Measurements from ENCODE around the gene SPSB4. TPM values are rescaled to one million over a fixed set of nuclear protein-coding genes. Genes with fewer than 3 reads are reported as not detected.

The SPSB4 gene
- total and polyA plus RNA-seq, 2 donors (not counting 1 experiment from before 2014, with no cell fraction given), result not detected

DNA sequence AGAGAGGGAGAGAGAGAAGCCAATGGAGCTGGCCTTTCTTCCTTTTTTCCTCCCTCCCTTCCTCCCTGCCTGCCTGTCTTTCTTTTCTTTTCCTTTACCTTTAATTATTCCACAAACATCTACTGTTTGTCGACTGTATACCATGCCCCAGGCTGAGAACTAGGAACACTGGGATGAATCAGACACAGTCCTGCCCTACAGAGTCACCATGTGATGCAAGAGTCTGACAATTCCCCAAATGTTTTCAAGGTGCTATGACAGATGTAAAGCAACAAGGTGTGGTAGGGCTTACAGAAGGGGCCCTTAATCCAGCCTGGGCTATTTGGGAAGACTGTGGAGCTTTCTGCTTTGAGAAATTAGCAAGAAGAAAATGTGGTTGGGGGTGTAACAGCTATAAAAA, 4.0 kb upstream of the SPSB4 start:
- H2AFZ ChIP-seq (ENCODE audit: low read length), result no peak overlapping the region

DNA sequence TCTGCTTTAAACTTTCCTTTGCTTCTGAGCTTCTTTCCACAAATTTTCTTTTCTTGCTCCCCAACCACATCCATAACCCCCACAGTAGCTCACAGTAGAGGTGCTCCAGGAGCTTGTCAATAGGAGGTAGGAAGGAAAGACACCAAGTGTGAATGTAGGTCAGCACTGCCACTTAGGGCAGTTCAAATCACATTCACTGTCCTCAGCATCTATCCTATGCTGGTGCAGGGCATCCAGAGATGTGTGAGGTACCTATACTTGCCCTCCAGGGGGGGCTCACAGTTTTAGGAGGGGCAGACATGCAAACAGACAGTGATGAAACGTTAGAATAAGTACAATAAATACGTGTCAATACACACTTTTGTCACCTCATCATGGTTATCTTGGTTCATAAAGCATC, 1.5 kb upstream of the SPSB4 start:
- H3K9ac ChIP-seq (ENCODE audit: insufficient read depth, low read length), result no peak overlapping the region
- H4K20me1 ChIP-seq (ENCODE audit: control insufficient read depth, extremely low read depth, insufficient read depth, low read length), result no peaks in the 10 kb centered on the region
- no peaks in the 10 kb centered on the region for H3K79me2 ChIP-seq (ENCODE audit: control insufficient read depth, insufficient read depth, low read length)
- H3K27me3 ChIP-seq (ENCODE audit: control insufficient read depth, insufficient read depth, low read length), result peaks cover 13% of the 10 kb centered on the region
- no peaks in the 10 kb centered on the region for H3K9me3 ChIP-seq (ENCODE audit: control insufficient read depth, insufficient read depth, low read depth, low read length)
- H3K4me3 ChIP-seq (replicated peaks in 1 of 4; ENCODE audit: control extremely low read depth in 1 of 4, insufficient read depth in 1 of 4, low read depth in 3 of 4, low read length in 4 of 4), result no peak overlapping the region
- H3K27ac ChIP-seq (ENCODE audit: insufficient read depth, low read length), result no peak overlapping the region
- H3K4me1 ChIP-seq (ENCODE audit: control insufficient read depth, extremely low read depth, insufficient read depth, low read length), result no peaks in the 10 kb centered on the region
- no peak overlapping the region for H2AFZ ChIP-seq (ENCODE audit: low read length)
- H3K4me2 ChIP-seq (ENCODE audit: extremely low read depth, insufficient read depth, low read length), result no peak overlapping the region
- H3K36me3 ChIP-seq (ENCODE audit: control insufficient read depth, insufficient read depth, low read length), result no peaks in the 10 kb centered on the region
- TF ChIP-seq, protein P1, sequence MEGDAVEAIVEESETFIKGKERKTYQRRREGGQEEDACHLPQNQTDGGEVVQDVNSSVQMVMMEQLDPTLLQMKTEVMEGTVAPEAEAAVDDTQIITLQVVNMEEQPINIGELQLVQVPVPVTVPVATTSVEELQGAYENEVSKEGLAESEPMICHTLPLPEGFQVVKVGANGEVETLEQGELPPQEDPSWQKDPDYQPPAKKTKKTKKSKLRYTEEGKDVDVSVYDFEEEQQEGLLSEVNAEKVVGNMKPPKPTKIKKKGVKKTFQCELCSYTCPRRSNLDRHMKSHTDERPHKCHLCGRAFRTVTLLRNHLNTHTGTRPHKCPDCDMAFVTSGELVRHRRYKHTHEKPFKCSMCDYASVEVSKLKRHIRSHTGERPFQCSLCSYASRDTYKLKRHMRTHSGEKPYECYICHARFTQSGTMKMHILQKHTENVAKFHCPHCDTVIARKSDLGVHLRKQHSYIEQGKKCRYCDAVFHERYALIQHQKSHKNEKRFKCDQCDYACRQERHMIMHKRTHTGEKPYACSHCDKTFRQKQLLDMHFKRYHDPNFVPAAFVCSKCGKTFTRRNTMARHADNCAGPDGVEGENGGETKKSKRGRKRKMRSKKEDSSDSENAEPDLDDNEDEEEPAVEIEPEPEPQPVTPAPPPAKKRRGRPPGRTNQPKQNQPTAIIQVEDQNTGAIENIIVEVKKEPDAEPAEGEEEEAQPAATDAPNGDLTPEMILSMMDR (conservative IDR thresholded peaks at IDR 0.05 in 1 of 2, IDR thresholded peaks at IDR 0.05 in 1 of 2; ENCODE audit: low read depth in 1 of 2, low read length in 2 of 2), result peak in 1 of 2 donors; percentile 18
- peak; percentile 6 for TF ChIP-seq EZH2 (IDR thresholded peaks at IDR 0.05; ENCODE audit: low read length, missing control alignments)
- DNase-seq (ENCODE audit: low read depth in 2 of 2), result peak in 1 of 2 donors; percentile 4

More for the DNA sequence above, 4.0 kb upstream of the SPSB4 start:
- no peaks in the 10 kb centered on the region for H3K4me1 ChIP-seq (ENCODE audit: control insufficient read depth, extremely low read depth, insufficient read depth, low read length)
- H3K36me3 ChIP-seq (ENCODE audit: control insufficient read depth, insufficient read depth, low read length), result no peaks in the 10 kb centered on the region
- DNase-seq (ENCODE audit: low read depth in 2 of 2), result no peak
- TF ChIP-seq EZH2 (IDR thresholded peaks at IDR 0.05; ENCODE audit: low read length, missing control alignments), result no peak
- TF ChIP-seq, protein P1 (conservative IDR thresholded peaks at IDR 0.05 in 1 of 2, IDR thresholded peaks at IDR 0.05 in 1 of 2; ENCODE audit: low read depth in 1 of 2, low read length in 2 of 2), result no peak
- no peak overlapping the region for H3K9ac ChIP-seq (ENCODE audit: insufficient read depth, low read length)
- H3K4me3 ChIP-seq (replicated peaks in 1 of 4; ENCODE audit: control extremely low read depth in 1 of 4, insufficient read depth in 1 of 4, low read depth in 3 of 4, low read length in 4 of 4), result no peak overlapping the region
- H4K20me1 ChIP-seq (ENCODE audit: control insufficient read depth, extremely low read depth, insufficient read depth, low read length), result no peaks in the 10 kb centered on the region
- H3K27me3 ChIP-seq (ENCODE audit: control insufficient read depth, insufficient read depth, low read length), result peaks cover 7% of the 10 kb centered on the region
- H3K79me2 ChIP-seq (ENCODE audit: control insufficient read depth, insufficient read depth, low read length), result no peaks in the 10 kb centered on the region
- H3K9me3 ChIP-seq (ENCODE audit: control insufficient read depth, insufficient read depth, low read depth, low read length), result no peaks in the 10 kb centered on the region
- no peak overlapping the region for H3K27ac ChIP-seq (ENCODE audit: insufficient read depth, low read length)
- no peak overlapping the region for H3K4me2 ChIP-seq (ENCODE audit: extremely low read depth, insufficient read depth, low read length)

DNA sequence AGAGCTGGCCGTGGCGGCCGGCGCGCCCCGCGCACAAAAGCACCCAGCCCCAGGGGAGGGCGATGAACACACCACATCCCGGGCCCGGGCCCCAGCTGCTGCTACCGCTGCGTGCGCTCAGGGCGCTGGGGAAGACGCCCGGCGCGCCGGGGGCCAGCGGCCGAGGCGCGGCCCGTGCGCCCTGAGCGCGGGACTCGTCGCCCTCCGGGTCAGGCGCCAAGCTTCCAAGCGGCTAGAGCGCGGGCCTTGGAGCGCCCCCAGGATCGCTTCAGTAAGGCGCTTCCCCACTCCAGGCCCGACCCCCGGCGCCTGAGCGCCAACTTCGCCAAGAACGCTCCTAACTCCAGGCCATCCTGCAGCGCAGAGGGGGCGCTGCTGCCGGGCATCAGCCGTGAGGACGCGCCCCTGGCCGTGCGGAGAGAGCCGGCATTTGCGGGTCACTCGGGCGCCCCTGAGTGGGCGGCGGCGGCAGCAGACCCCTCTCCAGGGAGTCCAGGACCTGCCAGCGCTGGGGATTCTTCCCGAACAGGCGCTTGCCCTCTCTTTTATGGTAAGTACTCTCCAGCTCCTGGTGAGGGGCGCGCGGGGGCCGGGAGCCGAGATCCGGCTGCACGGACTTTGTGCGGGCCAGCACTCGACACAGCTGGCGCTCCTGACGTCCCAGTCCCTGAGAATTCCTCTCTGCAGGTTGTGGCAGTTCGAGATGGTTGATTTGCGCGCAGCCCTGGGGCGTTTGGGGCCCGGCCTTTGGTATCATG, 475 bp downstream of the SPSB4 start:
- no peaks in the 10 kb centered on the region for H4K20me1 ChIP-seq (ENCODE audit: control insufficient read depth, extremely low read depth, insufficient read depth, low read length)
- no peaks in the 10 kb centered on the region for H3K79me2 ChIP-seq (ENCODE audit: control insufficient read depth, insufficient read depth, low read length)
- peaks cover 13% of the 10 kb centered on the region for H3K27me3 ChIP-seq (ENCODE audit: control insufficient read depth, insufficient read depth, low read length)
- H2AFZ ChIP-seq (ENCODE audit: low read length), result no peak overlapping the region
- no peak overlapping the region for H3K9ac ChIP-seq (ENCODE audit: insufficient read depth, low read length)
- no peak overlapping the region for H3K27ac ChIP-seq (ENCODE audit: insufficient read depth, low read length)
- no peaks in the 10 kb centered on the region for H3K4me1 ChIP-seq (ENCODE audit: control insufficient read depth, extremely low read depth, insufficient read depth, low read length)
- peak; percentile 35 to 47 for DNase-seq (ENCODE audit: low read depth in 2 of 2)
- H3K36me3 ChIP-seq (ENCODE audit: control insufficient read depth, insufficient read depth, low read length), result no peaks in the 10 kb centered on the region
- TF ChIP-seq EZH2 (IDR thresholded peaks at IDR 0.05; ENCODE audit: low read length, missing control alignments), result no peak
- TF ChIP-seq, protein P1 (conservative IDR thresholded peaks at IDR 0.05 in 1 of 2, IDR thresholded peaks at IDR 0.05 in 1 of 2; ENCODE audit: low read depth in 1 of 2, low read length in 2 of 2), result no peak
- H3K9me3 ChIP-seq (ENCODE audit: control insufficient read depth, insufficient read depth, low read depth, low read length), result no peaks in the 10 kb centered on the region
- peak overlapping the region in 1 of 4 experiments; percentile 10 for H3K4me3 ChIP-seq (replicated peaks in 1 of 4; ENCODE audit: control extremely low read depth in 1 of 4, insufficient read depth in 1 of 4, low read depth in 3 of 4, low read length in 4 of 4)
- peak overlapping the region; percentile 5 for H3K4me2 ChIP-seq (ENCODE audit: extremely low read depth, insufficient read depth, low read length)
